Ammon's horn (tissue), 1 donor: ENCODE results near the gene DIP2B.
A peak's percentile ranks its signal among the peaks of the same experiment; 100 is the strongest.
"Not testable (repeated sequence)": the region's sequence is repeated elsewhere in the genome, so short reads cannot be mapped to it uniquely, and the experiment has no call there.

Source experiments
- DNase-seq: peaks from one replicate; pipeline ENCODE4 v3.0.0-alpha.2; 2016; ENCODE audit warnings: low spot score

DIP2B gene

DNA sequence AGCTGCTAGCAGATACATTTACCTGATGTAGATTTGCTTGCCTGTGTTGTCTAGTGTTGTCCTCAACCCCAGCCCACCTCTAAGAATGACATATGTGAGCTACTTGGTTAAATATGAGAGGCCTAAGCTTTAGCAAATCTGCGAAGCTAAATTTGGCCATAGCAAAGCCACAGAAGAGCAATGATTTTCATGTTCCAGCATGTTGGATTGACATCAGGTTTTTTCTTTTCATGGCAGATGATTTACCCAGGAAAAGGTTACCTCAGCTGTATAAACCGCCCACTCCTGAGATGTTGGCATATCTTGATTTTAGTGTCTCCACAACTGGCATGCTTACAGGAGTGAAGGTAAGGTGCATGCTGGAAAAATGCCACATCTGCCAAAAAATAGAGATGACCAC lies 222.7 kb downstream of the DIP2B start:
- no peak for DNase-seq

DNA sequence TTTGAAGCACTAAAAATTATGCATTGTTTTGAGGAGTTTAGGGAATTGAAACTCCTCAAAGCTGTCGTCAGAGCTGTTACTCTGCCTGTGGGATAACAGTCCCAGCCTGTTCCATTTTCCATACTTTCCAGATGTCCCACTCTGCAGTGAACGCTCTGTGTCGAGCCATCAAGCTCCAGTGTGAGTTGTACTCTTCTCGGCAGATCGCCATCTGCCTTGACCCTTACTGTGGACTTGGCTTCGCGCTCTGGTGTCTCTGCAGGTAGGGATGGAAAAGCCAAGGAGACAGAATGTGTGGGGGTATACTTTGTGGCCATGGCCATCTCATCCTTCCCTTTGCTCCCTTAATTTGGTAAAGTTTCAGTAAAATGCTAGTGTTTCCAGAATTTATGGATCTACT lies 223.6 kb downstream of the DIP2B start:
- DNase-seq = no peak

DNA sequence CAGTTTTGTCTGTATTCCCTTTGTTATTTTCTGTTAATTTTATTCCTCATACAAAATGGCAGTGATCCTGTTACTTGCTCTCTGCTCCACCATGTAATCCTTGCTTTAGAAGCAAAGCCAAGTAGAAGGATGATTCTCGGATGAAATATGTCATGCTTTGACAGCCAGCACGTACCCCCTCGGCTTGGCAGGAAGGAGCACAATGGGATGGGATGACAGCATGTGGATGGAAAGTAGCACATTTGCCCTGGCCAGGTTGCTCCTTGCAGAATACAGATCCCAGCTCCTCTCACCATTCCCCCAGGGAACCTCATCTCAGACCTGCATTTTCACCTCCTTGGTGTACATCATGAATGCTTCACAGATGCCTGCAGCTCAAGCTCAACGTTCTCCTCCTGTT lies 224.1 kb downstream of the DIP2B start:
- DNase-seq = no peak

DNA sequence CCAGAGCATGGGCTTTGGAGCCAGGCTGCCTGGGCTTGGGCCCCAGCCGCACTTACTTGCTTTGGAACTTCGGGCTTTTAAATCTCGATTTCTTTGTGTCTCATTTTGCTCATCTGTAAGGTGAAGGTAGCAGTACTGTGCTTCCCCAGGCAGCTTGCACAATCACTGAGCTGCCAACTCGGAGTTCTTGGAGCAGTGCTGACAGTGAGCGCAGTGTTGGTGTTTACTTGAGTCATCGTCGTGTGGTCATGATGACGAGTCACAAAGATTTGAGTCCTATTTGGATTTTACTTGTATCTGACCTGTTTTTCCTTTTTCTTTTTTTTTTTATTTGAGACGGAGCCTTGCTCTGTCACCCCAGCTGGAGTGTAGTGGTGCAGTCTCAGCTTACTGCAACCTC lies 227.8 kb downstream of the DIP2B start:
- DNase-seq = peak; percentile 48

DNA sequence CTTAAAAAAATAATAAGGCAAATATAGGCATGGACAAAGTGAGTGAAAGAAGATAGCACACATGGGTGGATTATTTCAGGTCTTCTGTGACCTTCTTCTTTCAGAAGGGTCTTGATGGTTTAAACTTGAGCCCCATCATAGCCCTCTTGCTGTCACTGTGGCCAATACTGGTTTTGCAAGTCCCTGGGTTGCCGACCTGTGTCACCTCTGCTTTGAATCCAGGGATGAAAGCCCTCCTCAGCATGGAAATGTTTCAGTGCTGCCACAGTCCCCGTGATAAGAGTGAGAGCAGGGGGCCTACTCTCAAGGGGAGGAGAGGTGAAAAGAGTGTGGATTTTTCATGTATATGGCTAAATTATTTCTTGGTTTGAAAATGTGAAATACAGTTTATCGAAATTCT lies 228.9 kb downstream of the DIP2B start:
- DNase-seq = no peak

GRCh38 chr12:50734409-50735263 lies 229.9 kb downstream of the DIP2B start:
- peak; percentile 50 for DNase-seq

- no peak for DNase-seq
Measured at GRCh38 chr12:50739611-50740010, 234.8 kb downstream of the DIP2B start.

DNA sequence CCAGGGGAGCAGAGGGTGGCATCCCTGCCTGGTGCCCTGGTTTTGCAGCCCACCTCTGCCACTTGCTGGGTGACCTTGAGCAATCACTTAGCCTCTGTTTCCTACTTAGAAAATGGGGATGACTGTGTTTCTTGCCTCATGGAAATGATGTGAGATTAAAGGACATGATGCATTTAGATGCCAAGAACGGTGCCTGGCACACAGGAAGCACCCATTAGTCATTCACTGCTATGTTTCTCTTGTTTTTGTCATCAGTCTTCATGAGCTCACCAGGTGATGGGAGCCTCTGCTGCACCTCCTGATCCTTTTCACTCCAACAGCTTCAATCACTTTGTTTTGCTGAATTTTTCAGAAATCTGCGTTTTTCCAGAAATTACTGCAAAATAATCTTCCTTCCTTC lies 235.5 kb downstream of the DIP2B start:
- DNase-seq = no peak

GRCh38 chr12:50742776-50743175 lies 238.0 kb downstream of the DIP2B start:
- DNase-seq = no peak

DNA sequence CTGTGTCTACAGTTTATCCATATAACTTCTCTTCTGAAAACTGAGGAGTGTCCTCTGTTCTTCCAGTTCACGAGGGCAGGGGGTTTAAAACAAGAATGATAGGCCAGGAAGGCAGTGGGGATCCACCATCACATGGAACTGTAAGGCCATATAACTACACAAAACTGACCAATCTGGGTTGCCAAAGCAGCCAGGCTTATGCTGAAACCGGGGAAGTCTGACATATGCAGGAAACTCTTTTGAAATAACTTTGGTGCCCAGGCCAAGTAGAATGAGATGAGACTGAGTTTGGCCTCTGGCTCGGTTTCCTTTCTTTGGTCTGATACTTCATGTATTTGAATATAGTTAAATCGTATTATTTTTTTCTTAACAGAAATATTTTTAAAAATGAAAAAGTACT lies 241.1 kb downstream of the DIP2B start:
- no peak for DNase-seq

DNA sequence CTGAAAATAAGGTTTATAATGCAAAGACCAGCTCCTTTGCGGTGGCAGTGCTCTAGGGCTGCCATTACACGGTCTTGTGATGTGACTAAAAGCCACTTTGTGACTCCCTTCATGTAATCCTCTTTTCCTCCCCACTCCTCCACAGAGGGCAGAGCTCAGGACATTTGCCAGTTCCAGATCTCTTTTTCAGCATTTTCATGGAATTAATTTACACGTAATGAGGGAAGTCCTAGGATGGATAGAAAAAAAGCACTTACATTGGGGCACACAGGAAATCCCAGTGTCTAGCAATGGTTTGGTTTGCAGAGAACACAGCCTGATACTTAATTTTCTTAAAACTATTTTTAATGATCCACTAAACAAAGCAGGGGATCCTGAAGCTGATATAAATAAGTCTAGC lies 241.6 kb downstream of the DIP2B start:
- DNase-seq = no peak

GRCh38 chr12:50747817-50748216 lies 243.0 kb downstream of the DIP2B start:
- DNase-seq = no peak

DNA sequence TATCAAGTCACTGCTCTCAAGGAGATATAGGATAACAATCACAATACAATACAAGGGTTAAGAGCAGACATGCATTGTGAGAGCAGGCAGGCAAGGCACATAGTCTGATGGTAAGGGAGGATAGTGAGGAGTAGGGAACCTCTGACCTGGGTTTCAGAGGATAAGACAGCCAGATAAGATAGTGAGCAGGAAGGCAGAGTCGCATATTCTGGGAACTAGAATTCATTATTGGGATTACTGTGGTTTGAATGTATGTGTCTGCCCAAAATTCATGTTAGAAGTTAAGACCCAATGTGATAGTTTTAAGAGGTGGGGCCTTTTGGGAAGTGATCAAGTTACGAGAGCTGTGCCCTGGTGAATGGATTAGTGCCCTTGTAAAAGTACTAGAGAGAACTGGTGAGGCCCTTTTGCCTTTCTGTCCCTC lies 244.7 kb downstream of the DIP2B start:
- DNase-seq = no peak

DNA sequence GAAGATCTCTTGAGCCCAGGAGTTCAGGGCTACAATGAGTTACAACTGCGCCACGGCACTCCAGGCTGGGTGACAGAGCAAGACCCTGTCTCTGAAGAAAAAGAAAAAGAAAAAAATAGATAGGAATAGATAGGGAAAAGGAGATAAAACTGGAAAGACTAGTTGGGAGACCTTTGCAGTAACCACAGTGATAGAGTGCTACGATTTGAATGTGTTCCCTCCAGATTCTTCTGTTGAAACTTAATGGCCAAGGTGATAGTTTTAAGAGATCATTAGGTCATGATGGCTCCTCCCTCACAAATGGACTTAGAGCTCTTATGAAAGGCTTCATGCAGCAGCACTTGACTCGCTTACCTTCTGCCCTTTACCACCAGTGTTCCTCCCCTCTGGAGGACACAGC lies 245.6 kb downstream of the DIP2B start:
- no peak for DNase-seq

DNA sequence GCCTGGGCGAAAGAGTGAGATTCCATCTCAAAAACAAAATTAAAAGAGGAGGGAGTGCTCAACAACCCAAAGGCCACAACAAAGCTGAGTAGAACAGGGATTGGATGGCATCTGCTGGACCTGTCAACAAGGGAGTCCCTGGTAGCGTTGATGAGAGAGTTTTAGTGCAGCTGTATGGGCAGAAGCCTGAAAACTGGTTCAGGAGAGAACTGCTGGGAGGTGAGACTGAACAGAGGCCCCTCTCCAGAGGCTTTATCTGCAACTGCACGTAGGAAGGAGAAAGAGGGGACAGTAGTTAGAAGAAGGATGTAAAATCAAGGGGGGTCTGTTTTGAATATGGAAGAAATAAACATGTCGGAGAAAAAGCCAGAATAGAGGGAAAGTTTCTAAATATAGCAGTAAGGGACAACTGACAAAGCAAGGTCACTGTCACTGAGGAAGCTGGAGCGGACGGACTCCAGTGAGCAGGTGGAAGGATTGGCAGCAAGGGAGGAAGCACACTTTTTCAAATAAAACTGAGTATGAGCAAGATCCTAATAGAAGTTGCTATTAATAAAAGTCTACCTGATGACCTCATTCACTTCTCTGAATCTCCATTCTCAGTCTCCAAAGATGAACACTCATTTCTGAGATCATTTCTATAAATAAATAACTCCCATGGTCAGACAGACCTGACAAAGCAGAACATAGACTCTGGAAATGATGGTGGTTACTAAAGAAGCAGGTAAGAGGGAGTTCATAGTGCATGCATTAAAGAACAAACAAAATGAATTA lies 247.3 kb downstream of the DIP2B start:
- DNase-seq = no peak

DNA sequence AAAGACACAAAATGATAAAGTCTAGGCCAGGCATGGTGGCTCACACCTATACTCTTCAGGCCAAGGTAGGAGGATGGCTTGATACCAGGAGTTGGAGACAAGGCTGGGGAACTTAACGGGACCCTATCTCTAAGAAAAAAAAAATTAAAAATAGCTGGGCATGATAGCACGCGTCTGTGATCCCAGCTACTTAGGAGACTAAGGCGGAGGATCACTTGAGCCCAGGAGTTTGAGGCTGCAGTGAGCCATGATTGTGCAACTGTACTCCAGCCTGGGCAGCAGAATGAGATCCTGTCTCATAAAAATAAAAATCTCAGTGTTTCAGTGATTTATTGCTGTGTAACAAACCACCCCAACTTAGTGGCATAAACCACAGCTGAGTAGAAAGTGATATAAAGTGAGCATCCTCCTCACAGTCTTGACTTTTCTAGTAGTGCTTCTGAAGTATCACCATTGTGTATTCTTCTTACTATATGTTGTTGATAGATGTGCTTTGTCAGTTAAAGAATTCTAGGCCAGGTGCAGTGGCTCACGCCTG lies 248.5 kb downstream of the DIP2B start:
- no peak for DNase-seq

DNA sequence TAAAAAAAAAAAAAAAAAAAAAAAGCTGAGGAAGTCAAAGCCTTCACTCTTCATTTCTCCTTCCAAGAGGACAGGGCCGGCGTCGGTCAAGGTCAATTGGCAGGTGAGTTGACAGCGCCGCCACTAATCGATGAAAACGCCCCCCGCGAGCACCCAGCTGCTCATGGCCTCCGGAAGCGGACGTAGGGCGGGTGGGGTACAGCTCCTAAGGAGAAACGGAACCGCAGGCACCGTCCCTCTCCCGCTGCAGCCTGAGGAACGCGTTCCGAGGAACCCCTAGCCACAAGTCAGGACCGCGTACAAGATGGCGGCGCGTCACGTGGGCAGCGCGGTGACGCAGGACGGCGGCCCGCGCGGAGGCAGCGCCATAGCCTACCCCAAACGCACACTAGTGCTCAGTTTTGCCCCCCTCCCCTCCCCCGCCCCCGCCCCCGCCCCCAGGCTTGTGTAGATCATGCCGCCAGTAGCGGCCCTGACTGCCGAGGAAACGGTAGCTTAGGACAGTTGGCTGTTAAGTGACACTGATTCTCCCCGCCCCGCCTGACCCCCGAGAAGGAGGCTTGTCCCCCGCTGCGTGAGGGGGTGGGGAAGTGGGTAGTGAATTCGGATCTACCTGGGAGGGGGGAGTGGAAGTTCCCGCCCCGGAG lies 259.0 kb downstream of the DIP2B start, which contains the start of gene ATF1:
TSS of gene ATF1 (plus strand) at position 463 of the 647 bp plus-strand sequence. CDS start 16,045 bp downstream, outside the sequence.
- DNase-seq = peak; percentile 95

DNA sequence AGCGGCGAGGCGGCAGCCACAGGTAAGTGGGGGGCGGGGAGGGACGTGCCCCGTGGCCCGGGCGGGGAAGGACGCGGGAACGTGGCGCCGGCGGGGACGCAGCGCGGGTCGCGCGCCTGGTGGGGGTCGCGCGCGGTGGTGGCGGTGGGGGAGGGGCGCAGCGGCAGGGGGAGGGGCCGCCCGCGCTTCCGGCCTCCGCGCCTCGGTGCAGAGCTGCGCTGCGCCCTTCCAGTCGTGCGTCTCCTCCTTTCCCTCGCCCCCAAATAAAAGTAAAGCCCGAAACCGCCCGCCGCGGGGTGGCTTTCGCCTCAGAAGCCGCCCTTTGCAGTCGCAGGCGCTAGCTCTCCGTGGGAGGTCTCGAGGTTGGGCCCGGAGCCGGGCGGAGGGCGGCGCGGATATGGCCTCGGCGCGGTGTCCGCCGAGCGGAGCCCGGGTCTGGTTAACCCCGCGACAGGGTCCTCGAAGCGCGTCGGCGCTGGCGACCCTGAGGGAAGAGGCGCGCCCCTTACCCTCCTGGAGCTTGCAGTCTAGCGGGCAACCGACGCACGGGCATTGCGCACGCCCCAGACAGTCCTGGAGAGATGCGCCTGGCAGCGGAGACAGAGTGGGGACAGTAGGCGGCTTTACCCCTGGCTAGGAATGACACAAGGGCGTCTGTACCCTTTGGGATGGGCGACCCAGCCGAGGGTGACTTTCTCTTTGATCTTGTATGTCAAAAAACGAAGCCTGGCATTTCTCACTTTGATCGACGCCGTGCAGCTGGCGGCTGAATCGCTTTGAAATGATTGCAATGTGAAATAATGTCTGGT lies 259.7 kb downstream of the DIP2B start:
- DNase-seq = peak; percentile 61

- DNase-seq = peak; percentile 68
Measured at GRCh38 chr12:50765095-50765911, 260.5 kb downstream of the DIP2B start.

DNA sequence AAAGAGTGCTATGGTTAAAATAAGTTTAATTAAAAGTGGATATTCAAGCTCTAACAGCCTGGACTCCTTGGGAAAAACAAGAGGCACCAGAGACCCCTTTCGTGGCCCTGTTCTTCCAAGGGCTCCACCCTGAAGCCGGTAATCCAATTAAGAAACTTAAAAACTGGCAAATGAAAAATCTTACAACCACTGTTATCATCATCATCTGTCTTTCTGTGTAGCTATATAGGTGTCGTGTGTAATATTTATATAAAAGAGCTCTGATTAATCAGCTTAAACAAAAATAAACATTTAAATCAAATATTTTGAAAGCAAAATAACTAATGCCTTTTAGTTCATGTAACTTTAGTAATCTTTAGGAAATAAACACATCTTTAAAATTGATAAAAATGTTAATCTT lies 263.6 kb downstream of the DIP2B start:
- DNase-seq = no peak

DNA sequence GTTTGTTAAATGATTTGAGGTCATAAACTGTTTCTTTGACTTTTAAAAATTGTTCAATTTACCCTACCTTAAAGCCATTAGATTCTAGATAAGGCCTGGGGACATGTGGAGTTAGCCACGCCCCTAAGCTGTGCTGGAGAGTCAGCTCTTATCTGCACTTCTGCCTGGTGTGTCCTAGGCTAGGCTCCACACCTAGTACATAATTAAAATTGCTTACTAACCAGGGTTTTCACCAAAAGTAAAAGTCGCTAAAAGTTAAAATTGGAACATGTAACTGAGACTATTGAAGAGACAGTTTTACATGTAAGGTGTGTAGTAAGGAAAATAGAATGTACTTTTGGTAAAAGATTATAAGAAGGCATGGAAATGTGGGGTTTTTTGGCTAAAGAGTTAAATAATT lies 264.0 kb downstream of the DIP2B start:
- not testable (repeated sequence) for DNase-seq
